AG04449 (cell line): ENCODE measurements around the gene VSTM5.

Experiments used
- CTCF ChIA-PET: fragments of 350-600 bp; formaldehyde crosslinking; extraction: SDS; loops from one replicate; lab custom pipeline; 2021; ENCODE audit warnings: antibody characterized with exemption; lab: Yijun Ruan, JAX
- POLR2A ChIA-PET: fragments of 400-600, 350-600 bp; formaldehyde crosslinking; extraction: SDS; loops from one replicate; lab custom pipeline; 2020; ENCODE audit warnings: antibody characterized with exemption, inconsistent platforms; lab: Yijun Ruan, JAX
- DNase-seq: peaks from one replicate; pipeline ENCODE4 v3.0.0-alpha.2; 2010; ENCODE audit warnings: low read depth, low spot score
- H3K4me3 ChIP-seq: 2 replicates; pipeline ENCODE4 v1.5.1; 2011; ENCODE audit warnings: low read depth, mild to moderate bottlenecking, control low read depth, low read length
- TF ChIP-seq, protein P1 (sequence below): IDR thresholded peaks from one replicate; pipeline ENCODE4 v1.5.1; 2011; ENCODE audit warnings: mild to moderate bottlenecking, moderate library complexity, low read length, control low read depth, inconsistent platforms; ENCODE audit not compliant: insufficient read depth; ENCODE audit errors: missing control alignments

Gene VSTM5

DNA sequence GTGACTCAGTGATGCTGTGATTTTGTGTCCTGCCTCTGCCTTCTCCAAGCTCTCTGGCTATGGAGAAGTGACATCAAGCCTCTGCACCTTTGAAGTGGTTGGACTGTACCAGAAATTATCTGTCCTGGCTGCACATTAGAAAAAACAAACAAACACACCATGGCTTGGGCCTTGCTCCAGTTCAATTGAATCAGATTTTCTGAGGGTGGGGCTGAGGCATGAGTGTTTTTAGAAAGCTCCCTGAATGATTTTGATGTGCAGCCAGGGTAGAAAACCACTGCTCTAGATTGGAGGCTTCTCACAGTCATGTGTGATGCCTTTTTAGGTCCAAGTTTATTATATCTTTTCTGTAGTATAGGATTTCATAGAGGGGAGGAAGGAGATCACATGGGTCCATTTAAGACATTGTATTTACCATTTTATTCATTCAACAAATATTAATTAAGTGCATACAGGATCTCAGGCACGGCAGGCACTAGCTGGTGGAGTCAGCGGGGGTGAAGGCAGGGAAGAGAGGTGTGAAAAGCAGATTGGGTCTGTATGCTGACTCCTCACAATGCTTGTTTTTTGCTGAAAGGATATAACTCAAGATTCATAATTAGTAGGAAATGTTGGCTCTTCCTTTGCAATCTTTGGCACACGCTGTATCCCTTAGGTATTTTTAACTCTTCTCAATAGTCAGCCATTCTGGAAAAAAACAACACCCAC, 7.1 kb upstream of the VSTM5 start:
- H3K4me3 ChIP-seq, result no peak overlapping the region
- POLR2A ChIA-PET, result no interaction called here
- CTCF ChIA-PET, result interaction anchor here (2.0 kb wide), 1 partner anchor 7 kb away, joined by 8 read pairs; the partner anchor contains the start of gene VSTM5
- TF ChIP-seq, protein P1, sequence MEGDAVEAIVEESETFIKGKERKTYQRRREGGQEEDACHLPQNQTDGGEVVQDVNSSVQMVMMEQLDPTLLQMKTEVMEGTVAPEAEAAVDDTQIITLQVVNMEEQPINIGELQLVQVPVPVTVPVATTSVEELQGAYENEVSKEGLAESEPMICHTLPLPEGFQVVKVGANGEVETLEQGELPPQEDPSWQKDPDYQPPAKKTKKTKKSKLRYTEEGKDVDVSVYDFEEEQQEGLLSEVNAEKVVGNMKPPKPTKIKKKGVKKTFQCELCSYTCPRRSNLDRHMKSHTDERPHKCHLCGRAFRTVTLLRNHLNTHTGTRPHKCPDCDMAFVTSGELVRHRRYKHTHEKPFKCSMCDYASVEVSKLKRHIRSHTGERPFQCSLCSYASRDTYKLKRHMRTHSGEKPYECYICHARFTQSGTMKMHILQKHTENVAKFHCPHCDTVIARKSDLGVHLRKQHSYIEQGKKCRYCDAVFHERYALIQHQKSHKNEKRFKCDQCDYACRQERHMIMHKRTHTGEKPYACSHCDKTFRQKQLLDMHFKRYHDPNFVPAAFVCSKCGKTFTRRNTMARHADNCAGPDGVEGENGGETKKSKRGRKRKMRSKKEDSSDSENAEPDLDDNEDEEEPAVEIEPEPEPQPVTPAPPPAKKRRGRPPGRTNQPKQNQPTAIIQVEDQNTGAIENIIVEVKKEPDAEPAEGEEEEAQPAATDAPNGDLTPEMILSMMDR, result no peak
- DNase-seq, result no peak

DNA sequence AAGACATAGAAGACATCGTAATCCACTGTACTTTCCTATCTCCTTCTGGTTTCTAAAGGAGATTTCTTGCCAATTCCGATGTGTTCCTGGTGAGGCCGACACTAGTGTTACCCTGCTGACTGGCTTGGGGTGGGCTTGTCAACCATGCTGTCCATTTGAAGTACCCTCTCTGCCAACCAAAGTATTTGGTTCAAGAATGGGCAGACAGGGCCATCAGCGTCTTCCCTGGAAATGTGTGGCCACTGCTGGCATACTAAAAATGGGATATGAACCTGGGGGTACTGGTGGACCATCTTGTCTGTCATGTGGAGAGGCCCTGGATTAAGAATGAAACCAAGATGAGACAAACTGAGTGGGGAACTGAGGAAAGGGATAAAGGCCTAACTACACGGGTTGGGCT, 1.8 kb upstream of the VSTM5 start:
- CTCF ChIA-PET, result no interaction called here
- TF ChIP-seq, protein P1, result no peak
- POLR2A ChIA-PET, result no interaction called here
- H3K4me3 ChIP-seq, result no peak overlapping the region
- no peak for DNase-seq

DNA sequence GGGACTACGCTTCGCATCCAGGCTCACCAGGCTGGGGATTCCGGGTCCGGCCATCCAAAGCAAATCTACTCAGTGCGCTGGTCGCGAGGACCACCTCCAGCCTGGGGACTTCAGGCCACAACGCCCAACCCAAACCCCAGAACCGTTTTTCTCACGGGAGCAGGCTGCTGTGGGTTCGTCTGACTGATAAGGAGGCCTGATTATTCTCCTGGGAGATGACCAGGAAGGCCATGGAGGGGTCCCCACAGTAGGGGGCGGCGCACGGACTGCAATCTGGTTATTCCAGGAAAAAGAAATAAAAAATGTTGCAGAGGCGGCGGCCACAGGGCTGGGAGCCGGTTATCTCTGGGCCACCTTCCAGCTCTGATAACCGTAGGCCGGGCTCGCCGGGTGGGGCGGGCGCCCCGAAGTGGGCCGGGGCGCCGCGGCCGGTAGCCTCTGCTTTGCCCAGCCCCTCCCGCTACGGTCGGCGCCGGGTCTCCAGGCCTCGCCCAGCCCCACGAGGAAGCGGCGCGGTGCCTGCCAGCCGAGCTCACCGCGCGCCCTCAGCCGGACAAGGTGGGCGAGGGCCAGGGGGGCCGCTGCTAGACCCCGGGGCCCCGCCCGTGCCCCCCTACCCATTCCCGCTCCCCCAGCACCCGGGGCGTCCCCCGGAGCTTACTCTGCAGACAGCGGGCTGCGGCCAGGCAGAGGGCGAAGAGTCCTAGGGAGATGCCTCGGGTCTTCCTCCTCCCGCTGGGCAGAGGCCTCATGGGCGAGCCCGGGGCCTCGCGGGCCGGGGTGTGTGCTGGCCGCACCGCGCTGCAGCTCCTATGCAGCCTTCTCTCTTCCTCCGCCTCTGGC, 446 bp downstream of the VSTM5 start:
- H3K4me3 ChIP-seq, result peak overlapping the region; percentile 46
- ChIA-PET POLR2A (no interaction called here), CTCF (interaction anchor here (0.7 to 1.5 kb wide), 2 partner anchors 9 to 43 kb away, joined by 3 to 8 read pairs; no protein-coding TSS in a partner anchor)
- TF ChIP-seq, protein P1, result no peak
- DNase-seq, result no peak

DNA sequence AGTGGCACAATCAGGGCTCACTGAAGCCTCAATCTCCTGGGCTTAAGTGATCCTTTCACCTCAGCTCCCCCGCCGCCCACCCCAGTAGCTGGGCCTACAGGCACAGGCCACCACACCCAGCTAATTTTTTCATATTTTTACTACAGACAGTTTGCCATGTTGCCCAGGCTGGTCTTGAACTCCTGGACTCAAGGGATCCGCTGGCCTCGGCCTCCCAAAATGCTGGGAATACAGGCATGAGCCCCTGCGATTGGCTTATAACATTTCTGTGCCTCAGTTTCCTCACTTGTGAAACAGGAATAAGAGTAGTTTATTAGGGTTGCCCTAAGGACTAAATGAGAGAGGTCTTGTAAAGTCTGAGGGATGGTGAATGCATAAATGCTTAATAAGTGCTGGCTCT, 1.2 kb downstream of the VSTM5 start:
- H3K4me3 ChIP-seq, result no peak overlapping the region
- ChIA-PET CTCF (no interaction called here), POLR2A (no interaction called here)
- TF ChIP-seq, protein P1, result no peak
- DNase-seq, result no peak

DNA sequence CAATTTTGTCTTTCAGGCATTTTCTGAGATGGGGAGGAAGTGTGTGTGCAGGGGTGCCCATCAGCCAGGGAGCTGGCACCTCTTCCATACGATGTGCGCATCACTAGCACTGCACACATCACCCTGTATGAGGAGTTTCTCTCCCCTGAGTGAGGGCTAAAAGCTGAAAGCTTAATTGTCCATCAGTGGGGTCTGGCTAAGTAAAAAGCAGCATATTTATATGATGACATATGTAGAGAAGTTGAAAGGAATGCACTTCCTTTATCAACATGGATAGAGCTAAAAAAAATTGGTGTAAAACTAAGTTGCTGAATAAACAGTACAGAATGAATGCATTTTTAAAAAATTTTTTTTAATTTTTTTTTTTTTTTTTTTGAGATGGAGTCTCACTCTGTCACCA, 4.0 kb downstream of the VSTM5 start:
- peak; percentile 23 for DNase-seq
- ChIA-PET CTCF (interaction anchor here (1.3 to 1.4 kb wide), 2 partner anchors 14 to 105 kb away, joined by 3 read pairs; partner anchors contain the start of genes C11orf54 and TAF1D), POLR2A (interaction anchor here (0.6 to 1.3 kb wide), 2 partner anchors 61 to 105 kb away, joined by 3 read pairs; partner anchors contain the start of genes C11orf54 and TAF1D)
- H3K4me3 ChIP-seq, result no peak overlapping the region
- TF ChIP-seq, protein P1, result no peak
